ENCODE measurements around the gene APOBEC3H. TPM values are rescaled to one million over a fixed set of nuclear protein-coding genes. Genes with fewer than 3 reads are reported as not detected.

Gene APOBEC3H
- total RNA-seq, 1 donor from 2014 or later = 0.84 TPM

- ATAC-seq (no peak), DNase-seq (no peak)
- H3K9me3 ChIP-seq = no peaks in the 10 kb centered on the region
- H3K27me3 ChIP-seq = no peaks in the 10 kb centered on the region
- H3K4me1 ChIP-seq = peaks cover 19% of the 10 kb centered on the region
- no peak overlapping the region for H3K4me3 ChIP-seq
- H3K36me3 ChIP-seq = no peaks in the 10 kb centered on the region
- TF ChIP-seq CTCF (IDR thresholded peaks at IDR 0.05) = no peak
- intact Hi-C loops (cut with DNase I) = no loop called here
- H3K27ac ChIP-seq = no peak overlapping the region
These were observed 1.1 kb upstream of the APOBEC3H start for GRCh38 chr22:39095971-39096370.

GRCh38 chr22:39098026-39098425 is 982 bp downstream of the APOBEC3H start:
- peaks cover 19% of the 10 kb centered on the region for H3K4me1 ChIP-seq
- no peaks in the 10 kb centered on the region for H3K9me3 ChIP-seq
- DNase-seq (no peak), ATAC-seq (no peak)
- intact Hi-C loops (cut with DNase I) = no loop called here
- H3K4me3 ChIP-seq = no peak overlapping the region
- H3K36me3 ChIP-seq = no peaks in the 10 kb centered on the region
- peak overlapping the region; percentile 68 for H3K27ac ChIP-seq
- no peaks in the 10 kb centered on the region for H3K27me3 ChIP-seq
- TF ChIP-seq CTCF (IDR thresholded peaks at IDR 0.05) = no peak

GRCh38 chr22:39098576-39098975 is 1.5 kb downstream of the APOBEC3H start:
- no peak for TF ChIP-seq CTCF (IDR thresholded peaks at IDR 0.05)
- Histone ChIP-seq H3K36me3 (no peaks in the 10 kb centered on the region), H3K9me3 (no peaks in the 10 kb centered on the region), H3K4me3 (no peak overlapping the region), H3K27me3 (no peaks in the 10 kb centered on the region), H3K4me1 (peaks cover 19% of the 10 kb centered on the region), H3K27ac (no peak overlapping the region)
- DNase-seq (no peak), ATAC-seq (no peak)
- intact Hi-C loops (cut with DNase I) = no loop called here

- intact Hi-C loops (cut with DNase I) = no loop called here
- peaks cover 18% of the 10 kb centered on the region for H3K4me1 ChIP-seq
- H3K27ac ChIP-seq = no peak overlapping the region
- H3K27me3 ChIP-seq = no peaks in the 10 kb centered on the region
- no peak overlapping the region for H3K4me3 ChIP-seq
- no peaks in the 10 kb centered on the region for H3K9me3 ChIP-seq
- no peak for TF ChIP-seq CTCF (IDR thresholded peaks at IDR 0.05)
- DNase-seq (no peak), ATAC-seq (no peak)
- H3K36me3 ChIP-seq = no peaks in the 10 kb centered on the region
These were observed 4.2 kb downstream of the APOBEC3H start for GRCh38 chr22:39101226-39101625.

GRCh38 chr22:39103431-39103830 is 6.4 kb downstream of the APOBEC3H start:
- TF ChIP-seq CTCF (IDR thresholded peaks at IDR 0.05) = no peak
- no peak overlapping the region for H3K4me3 ChIP-seq
- H3K27me3 ChIP-seq = no peaks in the 10 kb centered on the region
- H3K27ac ChIP-seq = no peak overlapping the region
- ATAC-seq (no peak), DNase-seq (no peak)
- H3K4me1 ChIP-seq = no peaks in the 10 kb centered on the region
- no peaks in the 10 kb centered on the region for H3K9me3 ChIP-seq
- H3K36me3 ChIP-seq = no peaks in the 10 kb centered on the region
- intact Hi-C loops (cut with DNase I) = no loop called here

GRCh38 chr22:39106326-39106725 is 9.3 kb downstream of the APOBEC3H start:
- no peak for TF ChIP-seq CTCF (IDR thresholded peaks at IDR 0.05)
- ATAC-seq (no peak), DNase-seq (no peak)
- Histone ChIP-seq H3K27me3 (no peaks in the 10 kb centered on the region), H3K4me1 (no peaks in the 10 kb centered on the region), H3K36me3 (no peaks in the 10 kb centered on the region), H3K27ac (no peak overlapping the region), H3K4me3 (no peak overlapping the region), H3K9me3 (no peaks in the 10 kb centered on the region)
- intact Hi-C loops (cut with DNase I) = no loop called here
